A549 (cell line): ENCODE data around the gene MYH9. TPM values are rescaled to one million over a fixed set of nuclear protein-coding genes. Genes with fewer than 3 reads are reported as not detected.
A peak's percentile ranks its signal among the peaks of the same experiment; 100 is the strongest.

Experiments used
- ATAC-seq, 2 experiments: fragments of 200-7000 bp in 1 of 2; fragments of >200 bp in 1 of 2; cut with Nextera tagmentation in 1 of 2; cut with Tn5 transposase in 1 of 2; 3 replicates each; pipeline versions ENCODE4 v1.8.0 to v1.9.1; 2018 to 2020; ENCODE audit warnings: mild to moderate bottlenecking in 1 of 2, moderate library complexity in 1 of 2
- CTCF ChIA-PET: fragments of 300-600 bp; sonication (Branson Sonifier 250); formaldehyde crosslinking; extraction: SDS; loops from one replicate; lab custom pipeline; 2021; ENCODE audit warnings: antibody characterized with exemption, inconsistent platforms; lab: Yijun Ruan, JAX
- POLR2A ChIA-PET: fragments of 350-600 bp; formaldehyde crosslinking; extraction: SDS; loops from one replicate; lab custom pipeline; 2021; ENCODE audit warnings: antibody characterized with exemption, inconsistent platforms; lab: Yijun Ruan, JAX
- DNase-seq, 2 experiments: peaks; one replicate each; pipeline versions ENCODE4 v3.0.0 to v3.0.0-alpha.2; 2011 to 2016; ENCODE audit warnings: low read depth in 1 of 2, low spot score in 1 of 2
- FAIRE-seq: peaks from 2 replicates; lab custom pipeline; 2011; peaks lifted over from hg19 to GRCh38; lab: Jason Lieb, UNC
- H3K27ac ChIP-seq, 2 experiments: fragments of >200 bp; sonication (Bioruptor Twin); formaldehyde crosslinking; 3 replicates each; pipeline ENCODE4 v1.5.1; 2016 to 2017
- H3K4me1 ChIP-seq: fragments of >200 bp; sonication (Bioruptor Twin); formaldehyde crosslinking; 3 replicates; pipeline ENCODE4 v1.6.1; 2016
- H3K4me2 ChIP-seq: fragments of >200 bp; sonication (Bioruptor Twin); formaldehyde crosslinking; 3 replicates; pipeline ENCODE4 v1.6.1; 2016
- H3K4me3 ChIP-seq: fragments of >200 bp; sonication (Bioruptor Twin); formaldehyde crosslinking; 3 replicates; pipeline ENCODE4 v1.5.1; 2016
- H3K9me3 ChIP-seq: fragments of >200 bp; sonication (Bioruptor Twin); formaldehyde crosslinking; 3 replicates; pipeline ENCODE4 v1.6.1; 2016
- BHLHE40 ChIP-seq: IDR thresholded peaks from 2 replicates; pipeline ENCODE4 v1.6.1; 2012; ENCODE audit warnings: low read depth, low read length, inconsistent platforms
- CBX2 ChIP-seq: fragments of 200-600 bp; sonication (generic); IDR thresholded peaks from 2 replicates; pipeline ENCODE4 v1.6.1; 2016; ENCODE audit warnings: low read depth, mild to moderate bottlenecking, borderline replicate concordance
- CHD2 ChIP-seq: fragments of 150-350 bp; IDR thresholded peaks from 2 replicates; pipeline ENCODE4 v1.6.1; 2014; ENCODE audit warnings: low read length; ENCODE audit not compliant: partially characterized antibody
- EHMT2 ChIP-seq: fragments of 200-600 bp; sonication (generic); IDR thresholded peaks from 2 replicates; pipeline ENCODE4 v1.6.1; 2016; ENCODE audit warnings: antibody characterized with exemption, low read depth, mild to moderate bottlenecking, moderate library complexity
- ELK1 ChIP-seq: fragments of 150-350 bp; IDR thresholded peaks from 2 replicates; pipeline ENCODE4 v1.6.1; 2014; ENCODE audit warnings: low read depth, mild to moderate bottlenecking, low read length
- HDAC2 ChIP-seq: fragments of 200-600 bp; sonication (generic); IDR thresholded peaks from 2 replicates; pipeline ENCODE4 v1.6.1; 2016
- HOXA7 ChIP-seq: fragments of 250-450 bp; sonication (Bioruptor Pico); IDR thresholded peaks from 2 replicates; pipeline ENCODE4 v1.5.0; 2020; ENCODE audit warnings: mild to moderate bottlenecking, moderate library complexity
- HOXB5 ChIP-seq: fragments of 250-450 bp; sonication (Bioruptor Pico); IDR thresholded peaks from 2 replicates; pipeline ENCODE4 v1.5.0; 2020; ENCODE audit warnings: mild to moderate bottlenecking, moderate library complexity
- MAZ ChIP-seq: fragments of 150-350 bp; IDR thresholded peaks from 2 replicates; pipeline ENCODE4 v1.6.1; 2014; ENCODE audit warnings: antibody characterized with exemption, low read depth, low read length, borderline replicate concordance
- NFE2L2 ChIP-seq: fragments of 150-350 bp; conservative IDR thresholded peaks from 2 replicates; pipeline ENCODE4 v1.6.1; 2014; ENCODE audit warnings: low read length
- PHF8 ChIP-seq: fragments of 200-600 bp; sonication (generic); IDR thresholded peaks from 2 replicates; pipeline ENCODE4 v1.6.1; 2016; ENCODE audit warnings: low read depth, mild to moderate bottlenecking, antibody characterized with exemption, moderate library complexity, borderline replicate concordance
- POLR2A ChIP-seq: IDR thresholded peaks from 2 replicates; pipeline ENCODE4 v1.6.1; 2012; ENCODE audit warnings: mild to moderate bottlenecking, low read length
- REST ChIP-seq: fragments of 200-600 bp; sonication (generic); IDR thresholded peaks from 2 replicates; pipeline ENCODE4 v1.6.1; 2016; ENCODE audit warnings: antibody characterized with exemption, mild to moderate bottlenecking, moderate library complexity
- RNF2 ChIP-seq: fragments of 200-600 bp; sonication (generic); IDR thresholded peaks from 2 replicates; pipeline ENCODE4 v1.6.1; 2016; ENCODE audit warnings: low read depth, mild to moderate bottlenecking, antibody characterized with exemption, moderate library complexity, borderline replicate concordance
- SMC3 ChIP-seq: fragments of >200 bp; sonication (Bioruptor Twin); formaldehyde crosslinking; IDR thresholded peaks from 3 replicates; pipeline ENCODE4 v1.6.1; 2018; ENCODE audit warnings: inconsistent platforms
- SREBF2 ChIP-seq: fragments of 450-650 bp; IDR thresholded peaks from 2 replicates; pipeline ENCODE4 v1.6.1; 2014; ENCODE audit warnings: mild to moderate bottlenecking, moderate library complexity
- ZNF302 ChIP-seq: fragments of 250-450 bp; sonication (Bioruptor Pico); IDR thresholded peaks from 2 replicates; pipeline ENCODE4 v1.9.0; 2021; ENCODE audit warnings: inconsistent platforms, mild to moderate bottlenecking, moderate library complexity
- WGBS: methylation state at CpG from one replicate; pipeline ENCODE4 v1.1.6; 2017; ENCODE audit errors: missing lambda C conversion rate; 5-methylcytosine and 5-hydroxymethylcytosine counted together
- polyA plus RNA-seq, 4 experiments: library from polyadenylated mRNA; depleted of rRNA in 3 of 4; stranded (reverse); fragments of >200 nt; fragmentation: RNase III in 1 of 4; extraction: RNeasy Plus Mini Kit Qiagen cat#74134 plus additional on column Dnase treatment in 1 of 4; gene quantifications; 2 replicates in 3 of 4; 3 replicates in 1 of 4; pipeline ENCODE4 v1.2.3, GENCODE V29; 2011 to 2017
- TF ChIP-seq, protein P1 (sequence below): IDR thresholded peaks from 2 replicates; pipeline ENCODE4 v1.6.1; 2012

MYH9 gene
- polyA plus RNA-seq, 2 of the 4 experiments (the other 2 are of a cell fraction) = 92.1 to 158 TPM

- TF ChIP-seq ELK1 (no peak), RNF2 (no peak), HOXA7 (CRISPR knock-in tag) (no peak)
Measured at GRCh38 chr22:36239401-36240171, 148.2 kb downstream of the MYH9 start, which contains the start of gene APOL2 (continued).

- FAIRE-seq = no peak
- H3K27ac ChIP-seq = peak overlapping the region; percentile 73 to 92
- WGBS = 2% methylated on average over 4 of the region's 4 CpGs
- peak overlapping the region; percentile 60 for H3K4me3 ChIP-seq
- H3K9me3 ChIP-seq = no peaks in the 10 kb centered on the region
- ATAC-seq = peak; percentile 59 to 63; a peak in 4 of 6 replicates
- peaks cover 18% of the 10 kb centered on the region for H3K4me1 ChIP-seq
- DNase-seq = peak in 1 of 2 experiments; percentile 5
- CTCF ChIA-PET = interaction anchor here (0.7 to 2.9 kb wide), 24 partner anchors 10 to 90 kb away, joined by 3 to 14 read pairs (median 4); partner anchors contain the start of genes APOL1 and APOL4
- POLR2A ChIA-PET = interaction anchor here (0.7 kb wide), 1 partner anchor 15 kb away, joined by 4 read pairs; no protein-coding TSS in a partner anchor
- peak overlapping the region; percentile 96 for H3K4me2 ChIP-seq
- TF ChIP-seq, protein P1, sequence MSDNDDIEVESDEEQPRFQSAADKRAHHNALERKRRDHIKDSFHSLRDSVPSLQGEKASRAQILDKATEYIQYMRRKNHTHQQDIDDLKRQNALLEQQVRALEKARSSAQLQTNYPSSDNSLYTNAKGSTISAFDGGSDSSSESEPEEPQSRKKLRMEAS = 0 out of 2 replicates have a peak, but pooled peaks have one; percentile 11
- no peak for TF ChIP-seq CBX2
Measured at GRCh38 chr22:36239150-36239400, 148.7 kb downstream of the MYH9 start.

DNA sequence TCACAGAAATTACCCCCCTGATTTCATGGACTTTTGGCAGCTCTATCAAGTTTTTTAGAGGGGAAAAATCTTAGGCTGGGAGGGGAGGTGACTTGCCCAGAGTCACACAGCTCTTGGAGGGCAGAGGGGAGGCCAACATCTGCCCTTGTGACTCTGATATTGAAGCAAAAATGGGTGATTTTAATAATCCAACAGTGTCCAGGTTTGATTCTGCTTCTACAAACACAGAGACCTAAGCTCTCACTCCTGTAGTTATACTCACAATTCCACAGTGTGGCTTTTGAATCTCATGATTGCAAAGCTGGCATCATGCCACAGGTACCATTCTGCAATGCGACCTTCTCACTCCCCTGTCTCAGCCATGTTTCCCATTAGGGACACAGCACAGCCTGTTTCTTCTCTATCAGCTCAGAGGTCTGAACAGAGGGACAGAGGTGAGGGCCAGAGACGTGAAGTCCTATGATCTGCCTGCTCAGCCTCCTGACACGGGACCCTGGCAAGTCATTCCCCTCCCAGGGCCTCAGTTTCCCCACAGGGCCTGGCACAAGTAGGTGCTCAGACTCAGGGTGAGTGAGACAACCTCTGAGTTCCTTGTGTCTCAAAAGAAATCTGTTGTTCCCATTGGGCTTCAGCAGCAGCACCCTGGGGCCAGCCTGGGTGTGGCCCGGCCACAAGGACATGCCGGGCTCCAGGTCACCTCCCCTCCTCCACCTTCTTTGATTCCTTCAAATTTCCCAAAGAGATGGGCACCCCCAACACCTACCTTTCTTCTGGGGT, 149.2 kb downstream of the MYH9 start:
- CTCF ChIA-PET = interaction anchor here (0.7 to 2.9 kb wide), 25 partner anchors 11 to 90 kb away, joined by 3 to 14 read pairs (median 4); partner anchors contain the start of genes APOL1 and APOL4
- Histone ChIP-seq H3K4me3 (peak overlapping the region; percentile 60), H3K4me1 (peaks cover 18% of the 10 kb centered on the region)
- DNase-seq = no peak
- FAIRE-seq = no peak
- ATAC-seq = peak; percentile 21 to 47; a peak in 5 of 6 replicates
- TF ChIP-seq ELK1 = no peak
- TF ChIP-seq POLR2A = no peak
- no peak for TF ChIP-seq HOXB5
- TF ChIP-seq SMC3 = no peak
- no peak for TF ChIP-seq BHLHE40
- TF ChIP-seq, all 56 proteins: peak for 0
- POLR2A ChIA-PET = interaction anchor here (0.7 kb wide), 1 partner anchor 16 kb away, joined by 4 read pairs; no protein-coding TSS in a partner anchor
- 11% methylated on average over 5 of the region's 5 CpGs for WGBS
- H3K27ac ChIP-seq = peak overlapping the region; percentile 73 to 92
- peak overlapping the region; percentile 96 for H3K4me2 ChIP-seq
- H3K9me3 ChIP-seq = no peaks in the 10 kb centered on the region

DNA sequence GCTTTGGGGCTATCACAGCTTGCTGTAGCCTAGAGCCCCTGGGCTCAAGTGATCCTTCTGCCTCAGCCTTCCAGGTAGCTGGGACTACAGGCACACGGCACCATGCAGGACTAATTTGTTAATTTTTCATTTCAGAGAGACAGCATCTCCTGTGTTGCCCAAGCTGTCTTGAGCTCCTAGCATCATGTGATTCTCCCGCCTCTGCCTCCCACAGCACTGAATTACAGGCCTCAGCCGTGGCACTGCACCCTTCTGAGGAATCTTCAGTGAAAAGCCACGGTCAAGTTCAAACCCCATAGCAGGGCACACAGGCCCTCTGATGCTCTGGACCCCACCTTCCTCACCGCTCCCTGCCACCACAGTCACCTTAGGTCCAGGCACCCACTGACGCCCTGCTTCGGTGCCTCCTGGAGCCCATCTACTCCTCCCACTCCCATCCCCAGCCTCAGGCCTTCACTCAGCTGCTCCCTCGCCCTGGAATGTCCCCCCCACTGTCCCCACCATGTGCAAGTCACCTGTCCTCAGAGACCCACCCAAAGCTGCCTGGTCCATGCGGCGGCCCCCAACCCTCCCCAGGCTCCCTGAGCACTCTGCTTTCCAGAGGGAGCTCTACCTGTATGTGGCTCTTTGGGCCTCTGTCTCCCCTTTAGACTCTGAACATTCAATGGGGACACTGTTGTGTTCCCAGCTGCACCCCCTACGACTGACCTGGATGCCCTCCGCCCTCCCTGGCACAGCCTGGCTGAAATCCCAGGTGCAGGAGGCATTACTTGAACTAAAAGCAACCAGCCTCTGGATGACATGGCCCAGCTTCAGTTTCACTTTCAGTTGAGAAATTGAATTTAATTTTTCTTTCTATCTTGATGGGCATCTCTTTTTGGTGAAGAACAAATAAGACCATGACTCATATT, 150.1 kb downstream of the MYH9 start:
- Histone ChIP-seq H3K27ac (peak overlapping the region; percentile 73 to 92), H3K4me3 (peak overlapping the region; percentile 60; the same call in 2 of the 3 replicates), H3K4me2 (peak overlapping the region; percentile 96), H3K9me3 (no peaks in the 10 kb centered on the region), H3K4me1 (peaks cover 18% of the 10 kb centered on the region)
- ChIA-PET POLR2A (no interaction called here), CTCF (interaction anchor here (0.7 to 2.9 kb wide), 6 partner anchors 20 to 60 kb away, joined by 3 to 14 read pairs (median 4); no protein-coding TSS in a partner anchor)
- 94% methylated on average over 12 of the region's 12 CpGs for WGBS
- no peak for ATAC-seq
- TF ChIP-seq CHD2 (no peak), POLR2A (no peak), MAZ (no peak), REST (no peak), HDAC2 (no peak), ZNF302 (CRISPR knock-in tag) (no peak), PHF8 (no peak), EHMT2 (no peak), NFE2L2 (no peak), SREBF2 (no peak)
- TF ChIP-seq, protein P1 = no peak
- no peak for DNase-seq
- FAIRE-seq = no peak
